HFFc6 (cell line): ENCODE measurements around the gene PER3. TPM values are rescaled to one million over a fixed set of nuclear protein-coding genes. Genes with fewer than 3 reads are reported as not detected.
A peak's percentile ranks its signal among the peaks of the same experiment; 100 is the strongest.

ENCODE experiments used
- DNase-seq: peaks from one replicate; pipeline ENCODE4 v3.0.0-alpha.2; 2018
- H3K27ac Mint-ChIP-seq: 2 replicates; pipeline ENCODE4 v1.8.0; 2020; ENCODE audit warnings: mild to moderate bottlenecking, mixed read lengths
- H3K27me3 Mint-ChIP-seq: 2 replicates; pipeline ENCODE4 v1.8.0; 2021; ENCODE audit warnings: mild to moderate bottlenecking, moderate library complexity, mixed read lengths; ENCODE audit not compliant: insufficient read depth
- H3K36me3 Mint-ChIP-seq: 2 replicates; pipeline ENCODE4 v1.8.0; 2021; ENCODE audit warnings: low read depth, mixed read lengths
- H3K4me1 Mint-ChIP-seq: 2 replicates; pipeline ENCODE4 v1.8.0; 2020; ENCODE audit warnings: low read depth, mixed read lengths
- H3K4me3 Mint-ChIP-seq: 2 replicates; pipeline ENCODE4 v1.8.0; 2020; ENCODE audit warnings: mild to moderate bottlenecking, moderate library complexity, mixed read lengths
- H3K9me3 Mint-ChIP-seq: 2 replicates; pipeline ENCODE4 v1.8.0; 2020; ENCODE audit warnings: mild to moderate bottlenecking, mixed read lengths
- CTCF ChIP-seq: fragments of 200-600 bp; sonication (generic); IDR thresholded peaks from 2 replicates; pipeline ENCODE4 v1.5.0; 2021; ENCODE audit warnings: antibody characterized with exemption, mild to moderate bottlenecking
- total RNA-seq, 6 experiments: library from RNA; stranded (reverse); fragmentation: NEBNext Ultra II Directional; extraction: Animal tissue kit (Norgen Biotek cat#: 25700); gene quantifications; 2 replicates in 1 of 6; 3 replicates in 5 of 6; pipeline ENCODE4 v1.2.3, GENCODE V29; 2021

The PER3 gene
- total RNA-seq, 6 experiments from 2014 or later: 5.7 to 8.1 (median 7.7) TPM

- Mint-ChIP-seq H3K36me3 (no peaks in the 10 kb centered on the region), H3K4me1 (peaks cover 4% of the 10 kb centered on the region), H3K9me3 (no peaks in the 10 kb centered on the region), H3K27ac (no peak overlapping the region), H3K4me3 (no peak overlapping the region), H3K27me3 (peaks cover 44% of the 10 kb centered on the region)
- DNase-seq: no peak
- TF ChIP-seq CTCF: no peak
These were observed 36.5 kb upstream of the PER3 start for GRCh38 chr1:7747605-7748004.

- no peak for TF ChIP-seq CTCF
- no peak for DNase-seq
- H3K9me3 Mint-ChIP-seq: no peaks in the 10 kb centered on the region
- H3K27ac Mint-ChIP-seq: no peak overlapping the region
- no peaks in the 10 kb centered on the region for H3K36me3 Mint-ChIP-seq
- H3K4me3 Mint-ChIP-seq: no peak overlapping the region
- peaks cover 8% of the 10 kb centered on the region for H3K4me1 Mint-ChIP-seq
- H3K27me3 Mint-ChIP-seq: peaks cover 37% of the 10 kb centered on the region
These were observed 35.0 kb upstream of the PER3 start for GRCh38 chr1:7749126-7749525.

- no peaks in the 10 kb centered on the region for H3K9me3 Mint-ChIP-seq
- TF ChIP-seq CTCF: no peak
- H3K27me3 Mint-ChIP-seq: peaks cover 27% of the 10 kb centered on the region
- H3K36me3 Mint-ChIP-seq: no peaks in the 10 kb centered on the region
- DNase-seq: no peak
- H3K4me3 Mint-ChIP-seq: no peak overlapping the region
- peaks cover 8% of the 10 kb centered on the region for H3K4me1 Mint-ChIP-seq
- H3K27ac Mint-ChIP-seq: no peak overlapping the region
These were observed 32.9 kb upstream of the PER3 start for GRCh38 chr1:7751174-7751573.

- Mint-ChIP-seq H3K9me3 (no peaks in the 10 kb centered on the region), H3K27ac (no peak overlapping the region), H3K4me1 (peaks cover 8% of the 10 kb centered on the region), H3K36me3 (no peaks in the 10 kb centered on the region), H3K27me3 (peaks cover 26% of the 10 kb centered on the region), H3K4me3 (peak overlapping the region; percentile 79)
- DNase-seq: peak; percentile 64
- TF ChIP-seq CTCF: peak; percentile 93
These were observed 31.3 kb upstream of the PER3 start for GRCh38 chr1:7752512-7753417.

GRCh38 chr1:7753641-7754040 lies 30.4 kb upstream of the PER3 start:
- Mint-ChIP-seq H3K27me3 (peaks cover 19% of the 10 kb centered on the region), H3K36me3 (no peaks in the 10 kb centered on the region), H3K9me3 (no peaks in the 10 kb centered on the region), H3K27ac (no peak overlapping the region), H3K4me1 (peaks cover 8% of the 10 kb centered on the region), H3K4me3 (no peak overlapping the region)
- DNase-seq: no peak
- TF ChIP-seq CTCF: no peak
